MM.1S (cell line): Measurements from ENCODE around the gene LRRN4.

Experiments used
- CTCF ChIP-seq: fragments of 300-600 bp; sonication (generic); IDR thresholded peaks from 2 replicates; pipeline ENCODE4 v1.5.1; 2016; ENCODE audit warnings: antibody characterized with exemption, low read length, mixed read lengths
- EZH2 ChIP-seq: fragments of 300-600 bp; sonication (generic); optimal IDR thresholded peaks from 2 replicates; pipeline ENCODE3; 2017; ENCODE audit warnings: low read depth, mild to moderate bottlenecking, antibody characterized with exemption, low read length, mixed read lengths
- EZH2phosphoT487 ChIP-seq: fragments of 300-600 bp; sonication (generic); IDR thresholded peaks from 2 replicates; pipeline ENCODE4 v1.6.1; 2018; ENCODE audit warnings: antibody characterized with exemption, low read length

GRCh38 chr20:6094063-6094462, 40.2 kb upstream of the LRRN4 start:
- TF ChIP-seq CTCF, result no peak
- no peak for TF ChIP-seq EZH2phosphoT487
- TF ChIP-seq EZH2, result no peak
